Measurements from ENCODE around the gene GNAT3.

GNAT3 gene

DNA sequence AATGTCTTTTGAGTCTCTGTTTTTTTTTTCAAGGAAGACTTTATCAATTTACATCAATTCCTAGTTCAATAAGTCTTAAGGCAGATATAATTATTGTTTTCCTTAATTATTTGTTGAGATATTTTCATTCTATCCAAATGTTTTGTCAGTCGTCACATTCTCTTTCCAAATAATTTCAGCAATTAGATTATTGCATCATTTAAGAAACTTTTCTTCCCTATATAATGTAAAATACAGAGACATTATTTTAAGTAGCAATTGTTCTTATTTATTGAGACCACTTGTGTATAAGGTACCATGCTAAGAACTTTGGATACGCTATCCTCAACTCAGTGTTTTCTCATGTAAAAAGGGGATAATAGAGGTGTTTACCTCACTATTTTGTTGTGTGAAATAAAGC, 38.1 kb upstream of the GNAT3 start:
- no peak for TF ChIP-seq EZH2phosphoT487 (IDR thresholded peaks at IDR 0.05; ENCODE audit: borderline replicate concordance)
- TF ChIP-seq, protein P1, sequence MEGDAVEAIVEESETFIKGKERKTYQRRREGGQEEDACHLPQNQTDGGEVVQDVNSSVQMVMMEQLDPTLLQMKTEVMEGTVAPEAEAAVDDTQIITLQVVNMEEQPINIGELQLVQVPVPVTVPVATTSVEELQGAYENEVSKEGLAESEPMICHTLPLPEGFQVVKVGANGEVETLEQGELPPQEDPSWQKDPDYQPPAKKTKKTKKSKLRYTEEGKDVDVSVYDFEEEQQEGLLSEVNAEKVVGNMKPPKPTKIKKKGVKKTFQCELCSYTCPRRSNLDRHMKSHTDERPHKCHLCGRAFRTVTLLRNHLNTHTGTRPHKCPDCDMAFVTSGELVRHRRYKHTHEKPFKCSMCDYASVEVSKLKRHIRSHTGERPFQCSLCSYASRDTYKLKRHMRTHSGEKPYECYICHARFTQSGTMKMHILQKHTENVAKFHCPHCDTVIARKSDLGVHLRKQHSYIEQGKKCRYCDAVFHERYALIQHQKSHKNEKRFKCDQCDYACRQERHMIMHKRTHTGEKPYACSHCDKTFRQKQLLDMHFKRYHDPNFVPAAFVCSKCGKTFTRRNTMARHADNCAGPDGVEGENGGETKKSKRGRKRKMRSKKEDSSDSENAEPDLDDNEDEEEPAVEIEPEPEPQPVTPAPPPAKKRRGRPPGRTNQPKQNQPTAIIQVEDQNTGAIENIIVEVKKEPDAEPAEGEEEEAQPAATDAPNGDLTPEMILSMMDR (conservative IDR thresholded peaks at IDR 0.05; ENCODE audit: low read length): no peak
- Histone ChIP-seq H3K9ac (ENCODE audit: low read depth, low read length, poor library complexity, severe bottlenecking) (no peak overlapping the region), H3K4me3 (ENCODE audit: low read length, poor library complexity, severe bottlenecking) (no peak overlapping the region), H3K4me2 (ENCODE audit: low read depth, low read length, poor library complexity, severe bottlenecking) (no peak overlapping the region), H2AFZ (ENCODE audit: low read length) (no peak overlapping the region), H3K27me3 (ENCODE audit: insufficient read depth, low read length, poor library complexity, severe bottlenecking) (no peaks in the 10 kb centered on the region), H4K20me1 (ENCODE audit: insufficient read depth, low read length, poor library complexity, severe bottlenecking) (no peaks in the 10 kb centered on the region), H3K4me1 (ENCODE audit: insufficient read depth, low read length, poor library complexity, severe bottlenecking) (no peaks in the 10 kb centered on the region), H3K36me3 (ENCODE audit: insufficient read depth, low read length) (no peaks in the 10 kb centered on the region), H3K79me2 (ENCODE audit: insufficient read depth, low read length) (no peaks in the 10 kb centered on the region), H3F3A (ENCODE audit: low read depth) (no peaks in the 10 kb centered on the region), H3K9me3 (ENCODE audit: insufficient read depth, low read depth, low read length) (no peaks in the 10 kb centered on the region), H3K9me2 (replicated peaks; ENCODE audit: low read depth, low read length) (no peaks in the 10 kb centered on the region)

GRCh38 chr7:80548840-80549530, 37.1 kb upstream of the GNAT3 start:
- H3K9ac ChIP-seq (ENCODE audit: low read depth, low read length, poor library complexity, severe bottlenecking): no peak overlapping the region
- H4K20me1 ChIP-seq (ENCODE audit: insufficient read depth, low read length, poor library complexity, severe bottlenecking): no peaks in the 10 kb centered on the region
- no peak overlapping the region for H2AFZ ChIP-seq (ENCODE audit: low read length)
- H3K4me2 ChIP-seq (ENCODE audit: low read depth, low read length, poor library complexity, severe bottlenecking): no peak overlapping the region
- no peaks in the 10 kb centered on the region for H3K4me1 ChIP-seq (ENCODE audit: insufficient read depth, low read length, poor library complexity, severe bottlenecking)
- H3K9me2 ChIP-seq (replicated peaks; ENCODE audit: low read depth, low read length): no peaks in the 10 kb centered on the region
- TF ChIP-seq, protein P1 (conservative IDR thresholded peaks at IDR 0.05; ENCODE audit: low read length): no peak
- TF ChIP-seq EZH2phosphoT487 (IDR thresholded peaks at IDR 0.05; ENCODE audit: borderline replicate concordance): no peak
- no peaks in the 10 kb centered on the region for H3K79me2 ChIP-seq (ENCODE audit: insufficient read depth, low read length)
- no peaks in the 10 kb centered on the region for H3F3A ChIP-seq (ENCODE audit: low read depth)
- no peak overlapping the region for H3K4me3 ChIP-seq (ENCODE audit: low read length, poor library complexity, severe bottlenecking)
- H3K27me3 ChIP-seq (ENCODE audit: insufficient read depth, low read length, poor library complexity, severe bottlenecking): no peaks in the 10 kb centered on the region
- no peaks in the 10 kb centered on the region for H3K36me3 ChIP-seq (ENCODE audit: insufficient read depth, low read length)
- no peaks in the 10 kb centered on the region for H3K9me3 ChIP-seq (ENCODE audit: insufficient read depth, low read depth, low read length)

GRCh38 chr7:80542398-80542797, 30.5 kb upstream of the GNAT3 start:
- no peaks in the 10 kb centered on the region for H3F3A ChIP-seq (ENCODE audit: low read depth)
- no peak overlapping the region for H3K4me3 ChIP-seq (ENCODE audit: low read length, poor library complexity, severe bottlenecking)
- no peak overlapping the region for H3K9ac ChIP-seq (ENCODE audit: low read depth, low read length, poor library complexity, severe bottlenecking)
- H3K4me2 ChIP-seq (ENCODE audit: low read depth, low read length, poor library complexity, severe bottlenecking): no peak overlapping the region
- H3K4me1 ChIP-seq (ENCODE audit: insufficient read depth, low read length, poor library complexity, severe bottlenecking): no peaks in the 10 kb centered on the region
- H3K9me3 ChIP-seq (ENCODE audit: insufficient read depth, low read depth, low read length): no peaks in the 10 kb centered on the region
- H3K79me2 ChIP-seq (ENCODE audit: insufficient read depth, low read length): no peaks in the 10 kb centered on the region
- no peak for TF ChIP-seq EZH2phosphoT487 (IDR thresholded peaks at IDR 0.05; ENCODE audit: borderline replicate concordance)
- TF ChIP-seq, protein P1 (conservative IDR thresholded peaks at IDR 0.05; ENCODE audit: low read length): no peak
- H3K36me3 ChIP-seq (ENCODE audit: insufficient read depth, low read length): no peaks in the 10 kb centered on the region
- H3K27me3 ChIP-seq (ENCODE audit: insufficient read depth, low read length, poor library complexity, severe bottlenecking): no peaks in the 10 kb centered on the region
- H2AFZ ChIP-seq (ENCODE audit: low read length): no peak overlapping the region
- H4K20me1 ChIP-seq (ENCODE audit: insufficient read depth, low read length, poor library complexity, severe bottlenecking): no peaks in the 10 kb centered on the region
- no peaks in the 10 kb centered on the region for H3K9me2 ChIP-seq (replicated peaks; ENCODE audit: low read depth, low read length)
